G401 (cell line): Measurements from ENCODE around the gene MB. TPM values are rescaled to one million over a fixed set of nuclear protein-coding genes. Genes with fewer than 3 reads are reported as not detected.
A peak's percentile ranks its signal among the peaks of the same experiment; 100 is the strongest.
"Not testable (repeated sequence)": the region's sequence is repeated elsewhere in the genome, so short reads cannot be mapped to it uniquely, and the experiment has no call there.

Experiments used
- DNase-seq: peaks from one replicate; pipeline ENCODE4 v3.0.0-alpha.2; 2015; ENCODE audit warnings: low spot score
- in situ Hi-C: cut with HindIII; loops from 2 replicates; pipeline ENCODE4 v1.10.0; 2016; ENCODE audit warnings: low sequenced_read_pairs, mixed read lengths
- total RNA-seq: library from RNA; depleted of rRNA; stranded (reverse); fragments of >200 nt; shearing (Covaris generic); gene quantifications from 2 replicates; pipeline ENCODE4 v1.2.3, GENCODE V29; 2014; rRNA removed

The MB gene
- not detected in 2 replicates for total RNA-seq

GRCh38 chr22:35617137-35617755 lies at the start of gene MB:
Gene MB (minus strand): TSS chr22:35617329. CDS start chr22:35617257, 72 bp downstream.
- in situ Hi-C loops, result no loop called here
- no peak for DNase-seq

- in situ Hi-C loops, DNase-seq: not testable (repeated sequence)
These were observed 49.6 kb upstream of the MB start for GRCh38 chr22:35666699-35667098.

- in situ Hi-C loops, result no loop called here
- no peak for DNase-seq
These were observed 47.9 kb upstream of the MB start for GRCh38 chr22:35664955-35665587.

- in situ Hi-C loops, result no loop called here
- no peak for DNase-seq
These were observed 46.2 kb upstream of the MB start for GRCh38 chr22:35663371-35663770.

GRCh38 chr22:35662914-35663313 lies 45.8 kb upstream of the MB start:
- no peak for DNase-seq
- in situ Hi-C loops, result no loop called here

GRCh38 chr22:35661464-35661863 lies 44.3 kb upstream of the MB start:
- DNase-seq, result no peak
- in situ Hi-C loops, result no loop called here

- in situ Hi-C loops, result no loop called here
- DNase-seq, result no peak
These were observed 43.4 kb upstream of the MB start for GRCh38 chr22:35660291-35661127.

- no peak for DNase-seq
- in situ Hi-C loops, result no loop called here
These were observed 40.6 kb upstream of the MB start for GRCh38 chr22:35657571-35658312.

- in situ Hi-C loops, result no loop called here
- no peak for DNase-seq
These were observed 39.2 kb upstream of the MB start for GRCh38 chr22:35656284-35656752.

- in situ Hi-C loops, result no loop called here
- DNase-seq, result no peak
These were observed 36.7 kb upstream of the MB start for GRCh38 chr22:35653824-35654223.

- in situ Hi-C loops, result no loop called here
- DNase-seq, result no peak
These were observed 34.0 kb upstream of the MB start for GRCh38 chr22:35651085-35651484.

GRCh38 chr22:35649636-35650250 lies 32.6 kb upstream of the MB start:
- in situ Hi-C loops, result no loop called here

GRCh38 chr22:35649026-35649553 lies 32.0 kb upstream of the MB start:
- in situ Hi-C loops, result no loop called here

More at GRCh38 chr22:35649636-35650250, 32.6 kb upstream of the MB start:
- DNase-seq, result no peak

GRCh38 chr22:35648066-35649025 lies 31.2 kb upstream of the MB start, which contains the start of gene APOL6:
Gene APOL6 (plus strand): TSS chr22:35648446. CDS start chr22:35656426, 7,980 bp downstream.
- in situ Hi-C loops, result no loop called here
- DNase-seq, result peak; percentile 9

More at GRCh38 chr22:35649026-35649553, 32.0 kb upstream of the MB start:
- DNase-seq, result no peak

- no peak for DNase-seq
These were observed 28.5 kb upstream of the MB start for GRCh38 chr22:35645646-35646045.

GRCh38 chr22:35643991-35644390 lies 26.9 kb upstream of the MB start:
- DNase-seq, result no peak
- in situ Hi-C loops, result no loop called here

More at GRCh38 chr22:35645646-35646045, 28.5 kb upstream of the MB start:
- in situ Hi-C loops, result no loop called here

- in situ Hi-C loops, result no loop called here
- DNase-seq, result no peak
These were observed 25.2 kb upstream of the MB start for GRCh38 chr22:35642305-35642741.
